B cell (primary cell): ENCODE data around the gene PINLYP. TPM values are rescaled to one million over a fixed set of nuclear protein-coding genes. Genes with fewer than 3 reads are reported as not detected.

Experiments used
- ATAC-seq: fragments of 200-7000 bp; cut with Tn5 transposase; one replicate; pipeline ENCODE4 v1.10.0; 2021; ENCODE audit warnings: low read depth, mild to moderate bottlenecking, moderate number of reproducible peaks, moderate library complexity
- CTCF ChIA-PET: fragments of 350-600 bp; sonication (Branson Sonifier 250); formaldehyde crosslinking; loops from one replicate; lab custom pipeline; 2021; ENCODE audit warnings: antibody characterized with exemption, inconsistent platforms; lab: Charles Lee
- POLR2A ChIA-PET: fragments of 350-600 bp; sonication (Branson Sonifier 250); formaldehyde crosslinking; loops from one replicate; lab custom pipeline; 2021; ENCODE audit warnings: antibody characterized with exemption; lab: Charles Lee
- DNase-seq: peaks from one replicate; pipeline ENCODE4 v3.0.0; 2013
- H2AFZ ChIP-seq: 2 replicates; pipeline ENCODE4 v1.6.1; 2012; ENCODE audit warnings: mild to moderate bottlenecking, low read depth, low read length; ENCODE audit not compliant: insufficient read depth, poor library complexity, severe bottlenecking
- H3K27ac ChIP-seq, 2 donors: 1 replicate in 1 of 2; 2 replicates in 1 of 2; pipeline ENCODE4 v1.5.1; 2012 to 2013; ENCODE audit warnings: low read length in 2 of 2, mild to moderate bottlenecking in 2 of 2, moderate library complexity in 1 of 2
- H3K27me3 ChIP-seq, 4 experiments: fragments of 200-600 bp in 1 of 4; sonication (generic) in 1 of 4; replicated peaks in 1 of 4; 1 replicate in 2 of 4; 2 replicates in 2 of 4; pipeline versions ENCODE4 v1.6.1 to v1.7.0; 2013 to 2016; ENCODE audit warnings: low read length in 3 of 4, mild to moderate bottlenecking in 2 of 4, mixed read lengths in 1 of 4, moderate library complexity in 1 of 4; ENCODE audit not compliant: insufficient read depth in 4 of 4, control insufficient read depth in 3 of 4; ENCODE audit errors: control extremely low read depth in 1 of 4
- H3K36me3 ChIP-seq, 2 experiments: replicated peaks in 1 of 2; 1 replicate in 1 of 2; 2 replicates in 1 of 2; pipeline versions ENCODE4 v1.6.1 to v1.7.1; 2013; ENCODE audit warnings: low read length in 1 of 2; ENCODE audit not compliant: insufficient read depth in 2 of 2, control insufficient read depth in 1 of 2; ENCODE audit errors: control extremely low read depth in 1 of 2, extremely low read depth in 1 of 2
- H3K4me1 ChIP-seq, 2 donors: fragments of 200-600 bp in 1 of 2; sonication (generic) in 1 of 2; 1 replicate in 1 of 2; 2 replicates in 1 of 2; pipeline versions ENCODE4 v1.5.1 to v1.6.1; 2013 to 2017; ENCODE audit warnings: low read length in 2 of 2; ENCODE audit not compliant: control insufficient read depth in 2 of 2, insufficient read depth in 2 of 2
- H3K4me2 ChIP-seq: replicated peaks from 2 replicates; pipeline ENCODE3; 2012; ENCODE audit warnings: mild to moderate bottlenecking, low read depth, low read length; ENCODE audit not compliant: poor library complexity, severe bottlenecking
- H3K4me3 ChIP-seq, 5 experiments: fragments of 200-600 bp in 1 of 5; sonication (generic) in 1 of 5; 1 replicate in 3 of 5; 2 replicates in 2 of 5; pipeline versions ENCODE4 v1.5.1 to v1.7.0; 2011 to 2016; ENCODE audit warnings: low read length in 4 of 5, mild to moderate bottlenecking in 4 of 5, low read depth in 2 of 5, control low read depth in 1 of 5, moderate library complexity in 1 of 5; ENCODE audit not compliant: insufficient read depth in 1 of 5; ENCODE audit errors: control extremely low read depth in 1 of 5, extremely low read depth in 1 of 5
- H3K79me2 ChIP-seq: fragments of 200-600 bp; sonication (generic); one replicate; pipeline ENCODE4 v1.6.0; 2016; ENCODE audit warnings: low read length; ENCODE audit not compliant: control insufficient read depth, insufficient read depth
- H3K9ac ChIP-seq: fragments of 200-600 bp; sonication (generic); 2 replicates; pipeline ENCODE4 v1.6.1; 2017; ENCODE audit warnings: mild to moderate bottlenecking, low read length, moderate library complexity
- H3K9me3 ChIP-seq, 3 donors: one replicate each; pipeline versions ENCODE4 v1.6.1 to v1.7.1; 2013; ENCODE audit warnings: low read length in 2 of 3; ENCODE audit not compliant: control insufficient read depth in 2 of 3, insufficient read depth in 1 of 3; ENCODE audit errors: control extremely low read depth in 1 of 3
- H4K20me1 ChIP-seq: 2 replicates; pipeline ENCODE4 v1.6.0; 2012; ENCODE audit warnings: mild to moderate bottlenecking, low read length; ENCODE audit not compliant: insufficient read depth, control insufficient read depth, poor library complexity, severe bottlenecking
- H3K27ac Mint-ChIP-seq: one replicate; pipeline ENCODE4 v1.8.0; 2021; ENCODE audit warnings: mixed read lengths
- H3K27me3 Mint-ChIP-seq: one replicate; pipeline ENCODE4 v1.8.0; 2021; ENCODE audit warnings: mixed read lengths
- H3K4me1 Mint-ChIP-seq: one replicate; pipeline ENCODE4 v1.8.0; 2021; ENCODE audit warnings: mixed read lengths
- H3K4me3 Mint-ChIP-seq: one replicate; pipeline ENCODE4 v1.8.0; 2021; ENCODE audit warnings: mixed read lengths
- H3K9me3 Mint-ChIP-seq: one replicate; pipeline ENCODE4 v1.8.0; 2022; ENCODE audit warnings: mixed read lengths; ENCODE audit not compliant: insufficient read depth
- CTCF ChIP-seq: fragments of 200-600 bp; IDR thresholded peaks from one replicate; pipeline ENCODE4 v1.8.0; 2022; ENCODE audit warnings: antibody characterized with exemption, mild to moderate bottlenecking
- EZH2 ChIP-seq: IDR thresholded peaks from 2 replicates; pipeline ENCODE4 v1.6.1; 2012; ENCODE audit warnings: borderline replicate concordance, low read depth, mild to moderate bottlenecking, moderate library complexity, low read length; ENCODE audit not compliant: insufficient read depth, poor library complexity, severe bottlenecking
- WGBS: methylation state at CpG from one replicate; pipeline ENCODE4 v1.1.5; 2013; ENCODE audit warnings: missing lambda C conversion rate; ENCODE audit not compliant: insufficient coverage; 5-methylcytosine and 5-hydroxymethylcytosine counted together
- intact Hi-C: fragments of 100-400 bp; cut with micrococcal nuclease; formaldehyde crosslinking; loops from one replicate; pipeline ENCODE4 v1.10.0; 2022
- polyA plus RNA-seq: library from polyadenylated mRNA; depleted of rRNA; stranded (reverse); fragments of >200 nt; gene quantifications from 2 replicates; pipeline ENCODE4 v1.2.3, GENCODE V29; 2012
- total RNA-seq, 2 donors: library from RNA; stranded (reverse); fragments of 120-200 nt in 1 of 2; gene quantifications; 1 replicate in 1 of 2; 2 replicates in 1 of 2; pipeline versions ENCODE4 v1.2.3 to v1.2.4, GENCODE V29; 2013 to 2022

PINLYP gene
- total and polyA plus RNA-seq, 2 donors (not counting 1 experiment from before 2014, with no cell fraction given): 2.0 to 2.9 TPM

GRCh38 chr19:43605875-43606568 is 30.4 kb downstream of the PINLYP start:
- H3K27me3 Mint-ChIP-seq: no peaks in the 10 kb centered on the region
- H3K36me3 ChIP-seq: peaks cover 0 to 15% of the 10 kb centered on the region in 2 experiments
- no peak for TF ChIP-seq EZH2
- TF ChIP-seq CTCF: no peak
- H3K4me3 Mint-ChIP-seq: no peak overlapping the region
- no peak overlapping the region for H2AFZ ChIP-seq
- ChIA-PET CTCF (interaction anchor here (0.7 to 1.3 kb wide), 2 partner anchors 15 to 51 kb away, joined by 3 to 4 read pairs; no protein-coding TSS in a partner anchor), POLR2A (interaction anchor here (0.5 to 0.8 kb wide), 2 partner anchors 10 to 122 kb away, joined by 3 to 4 read pairs; partner anchors contain the start of genes IRGQ and ZNF576)
- no peaks in the 10 kb centered on the region for H4K20me1 ChIP-seq
- no peaks in the 10 kb centered on the region for H3K27me3 ChIP-seq
- no peak overlapping the region for H3K27ac ChIP-seq
- no peak overlapping the region for H3K4me2 ChIP-seq
- 79% methylated on average over 3 of the region's 7 CpGs for WGBS
- no peaks in the 10 kb centered on the region for H3K9me3 ChIP-seq
- H3K4me3 ChIP-seq: no peak overlapping the region
- H3K27ac Mint-ChIP-seq: no peak overlapping the region
- intact Hi-C loops: no loop called here
- no peak overlapping the region for H3K9ac ChIP-seq
- peaks cover 19% of the 10 kb centered on the region for H3K4me1 Mint-ChIP-seq
- peaks cover 15 to 19% of the 10 kb centered on the region in 2 donors for H3K4me1 ChIP-seq
- no peak for DNase-seq
- no peak for ATAC-seq
- H3K79me2 ChIP-seq: no peaks in the 10 kb centered on the region
- H3K9me3 Mint-ChIP-seq: no peaks in the 10 kb centered on the region

GRCh38 chr19:43606569-43607229 is 31.1 kb downstream of the PINLYP start:
- no peaks in the 10 kb centered on the region for H3K27me3 ChIP-seq
- Mint-ChIP-seq H3K4me1 (peaks cover 19% of the 10 kb centered on the region), H3K27me3 (no peaks in the 10 kb centered on the region), H3K27ac (no peak overlapping the region), H3K4me3 (no peak overlapping the region), H3K9me3 (no peaks in the 10 kb centered on the region)
- H3K36me3 ChIP-seq: peaks cover 0 to 14% of the 10 kb centered on the region in 2 experiments
- H3K4me1 ChIP-seq: peaks cover 15 to 19% of the 10 kb centered on the region in 2 donors
- TF ChIP-seq EZH2: no peak
- no peak for TF ChIP-seq CTCF
- H3K79me2 ChIP-seq: peaks cover under 1% of the 10 kb centered on the region
- H3K4me2 ChIP-seq: no peak overlapping the region
- 100% methylated on average over 4 of the region's 7 CpGs for WGBS
- H3K9ac ChIP-seq: no peak overlapping the region
- H2AFZ ChIP-seq: no peak overlapping the region
- H3K9me3 ChIP-seq: no peaks in the 10 kb centered on the region
- H3K27ac ChIP-seq: no peak overlapping the region
- no peak overlapping the region for H3K4me3 ChIP-seq
- intact Hi-C loops: no loop called here
- ChIA-PET POLR2A (interaction anchor here (0.8 kb wide), 1 partner anchor 10 kb away, joined by 3 read pairs; the partner anchor contains the start of genes IRGQ and ZNF576), CTCF (no interaction called here)
- H4K20me1 ChIP-seq: no peaks in the 10 kb centered on the region
- no peak for ATAC-seq
- DNase-seq: no peak
